Effector memory CD8-positive, alpha-beta T cell (primary cell): ENCODE data around the gene TMEM108.

Experiments
- ATAC-seq: fragments of 150-1000 bp; cut with Tn5 transposase; replicated peaks from 2 replicates; pipeline ENCODE4 v1.10.0; 2021; ENCODE audit warnings: mild to moderate bottlenecking, moderate library complexity
- DNase-seq, 3 experiments: peaks; one replicate each; pipeline ENCODE4 v3.0.0; 2021
- H3K27ac Mint-ChIP-seq, 2 donors: one replicate each; pipeline ENCODE4 v1.8.0; 2022; ENCODE audit warnings: mild to moderate bottlenecking in 2 of 2, mixed read lengths in 2 of 2, moderate library complexity in 2 of 2
- H3K27me3 Mint-ChIP-seq, 2 donors: one replicate each; pipeline ENCODE4 v1.8.0; 2022; ENCODE audit warnings: mixed read lengths in 2 of 2
- H3K36me3 Mint-ChIP-seq: one replicate; pipeline ENCODE4 v1.8.0; 2022; ENCODE audit warnings: mild to moderate bottlenecking, moderate library complexity, mixed read lengths; ENCODE audit not compliant: insufficient read depth
- H3K4me1 Mint-ChIP-seq, 2 donors: one replicate each; pipeline ENCODE4 v1.8.0; 2022; ENCODE audit warnings: low read depth in 2 of 2, mixed read lengths in 2 of 2
- H3K4me3 Mint-ChIP-seq, 2 donors: one replicate each; pipeline ENCODE4 v1.8.0; 2022; ENCODE audit warnings: mild to moderate bottlenecking in 2 of 2, mixed read lengths in 2 of 2, moderate library complexity in 2 of 2
- H3K9me3 Mint-ChIP-seq, 2 donors: one replicate each; pipeline ENCODE4 v1.8.0; 2022; ENCODE audit warnings: mixed read lengths in 2 of 2

The TMEM108 gene

DNA sequence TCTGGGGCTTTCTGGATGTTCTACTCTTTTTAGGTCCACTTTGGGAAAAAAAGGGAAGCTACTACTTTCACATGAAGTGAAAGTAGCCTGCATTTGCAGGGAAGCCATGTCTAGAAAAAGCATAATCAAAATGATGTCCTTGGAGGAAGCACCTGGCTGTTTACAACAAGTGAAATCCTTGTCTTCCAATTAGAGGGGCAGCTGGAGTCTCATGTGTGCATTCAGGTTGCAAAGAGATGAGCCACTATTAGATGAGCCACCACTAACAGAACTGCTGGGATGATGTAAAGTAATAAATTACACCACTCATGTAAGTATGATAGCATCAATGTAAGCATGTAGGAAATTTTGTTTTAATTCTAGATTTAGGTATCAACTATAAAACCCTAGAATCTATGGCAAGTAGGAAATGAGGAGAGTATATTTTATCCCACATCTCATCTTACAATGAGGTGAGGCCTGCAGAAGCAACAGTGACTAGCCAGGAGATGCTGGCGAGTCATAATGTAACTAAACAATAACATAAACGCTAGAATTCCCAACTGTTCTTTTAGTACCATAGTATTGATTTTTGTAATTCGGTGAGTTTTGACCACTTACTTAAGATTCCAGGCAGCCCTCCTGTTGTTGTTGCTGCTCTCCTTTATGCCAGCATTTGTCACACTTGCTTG lies 75.9 kb downstream of the TMEM108 start:
- no peak overlapping the region for H3K27ac Mint-ChIP-seq
- no peaks in the 10 kb centered on the region for H3K4me1 Mint-ChIP-seq
- no peak overlapping the region for H3K4me3 Mint-ChIP-seq
- H3K27me3 Mint-ChIP-seq: no peaks in the 10 kb centered on the region
- no peak for ATAC-seq
- no peaks in the 10 kb centered on the region for H3K36me3 Mint-ChIP-seq
- H3K9me3 Mint-ChIP-seq: no peaks in the 10 kb centered on the region
- DNase-seq: no peak

DNA sequence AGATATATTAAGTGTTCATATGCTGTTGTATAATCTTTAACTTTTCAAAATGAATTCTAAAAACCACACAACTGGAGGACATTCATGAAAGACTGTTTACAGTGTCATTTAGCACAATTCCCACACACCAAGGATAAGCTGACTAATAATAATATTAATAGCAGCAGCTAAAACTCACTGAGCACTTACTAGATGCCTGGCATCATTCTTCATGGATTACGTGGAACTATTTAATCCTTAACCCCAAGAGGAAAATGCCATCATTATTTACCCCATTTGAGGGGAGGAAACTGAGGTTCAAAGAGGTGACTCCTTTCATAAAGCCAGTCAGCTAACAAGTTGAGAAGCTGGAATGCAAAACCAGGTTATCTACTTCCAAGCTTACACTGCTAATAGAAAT lies 77.0 kb downstream of the TMEM108 start:
- H3K4me3 Mint-ChIP-seq: no peak overlapping the region
- DNase-seq (no peak), ATAC-seq (no peak)
- H3K9me3 Mint-ChIP-seq: no peaks in the 10 kb centered on the region
- no peak overlapping the region for H3K27ac Mint-ChIP-seq
- no peaks in the 10 kb centered on the region for H3K27me3 Mint-ChIP-seq
- H3K4me1 Mint-ChIP-seq: no peaks in the 10 kb centered on the region
- no peaks in the 10 kb centered on the region for H3K36me3 Mint-ChIP-seq

DNA sequence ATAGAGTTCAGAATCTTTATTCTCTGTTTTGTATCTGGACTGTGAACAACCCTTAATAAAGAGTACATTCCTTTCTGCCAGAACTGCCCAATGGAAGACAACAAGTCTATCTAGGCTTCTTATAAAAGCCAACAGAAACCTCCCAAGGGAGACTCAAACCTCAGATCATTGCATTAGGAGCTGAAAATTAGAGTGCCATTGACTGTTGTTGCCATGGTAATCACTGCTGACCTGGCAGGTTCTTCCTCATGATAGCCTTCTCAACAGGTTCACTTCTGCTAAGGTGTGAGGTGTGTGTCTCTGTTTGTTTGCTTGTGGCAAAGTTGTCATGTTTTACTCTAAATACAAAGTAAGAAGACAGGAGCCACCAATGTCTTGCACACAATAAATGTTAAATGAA lies 79.2 kb downstream of the TMEM108 start:
- DNase-seq: no peak
- H3K27ac Mint-ChIP-seq: no peak overlapping the region
- H3K36me3 Mint-ChIP-seq: no peaks in the 10 kb centered on the region
- H3K9me3 Mint-ChIP-seq: no peaks in the 10 kb centered on the region
- H3K4me3 Mint-ChIP-seq: no peak overlapping the region
- H3K27me3 Mint-ChIP-seq: no peaks in the 10 kb centered on the region
- ATAC-seq: no peak
- no peaks in the 10 kb centered on the region for H3K4me1 Mint-ChIP-seq

DNA sequence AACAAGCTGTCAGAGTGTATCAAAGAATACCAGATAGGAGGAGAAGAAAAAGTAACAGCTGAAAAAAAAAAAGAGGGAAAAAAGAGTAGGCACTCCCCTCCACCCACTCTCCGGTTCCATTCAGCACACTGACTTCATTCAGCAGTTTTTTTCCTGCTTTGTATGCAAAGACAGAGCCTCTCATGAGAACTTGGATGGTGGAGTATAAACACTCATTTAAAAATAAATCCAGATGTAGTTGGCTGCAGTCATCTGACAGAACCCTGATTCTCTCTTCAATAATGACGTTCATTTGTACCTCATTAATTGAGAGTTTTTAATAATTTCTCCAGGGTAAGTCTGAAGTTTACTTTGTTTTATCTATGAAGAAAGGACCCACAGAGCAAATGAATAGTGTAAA lies 81.0 kb downstream of the TMEM108 start:
- peaks cover 0 to under 1% of the 10 kb centered on the region in 2 donors for H3K27me3 Mint-ChIP-seq
- no peak overlapping the region for H3K27ac Mint-ChIP-seq
- ATAC-seq (no peak), DNase-seq (no peak)
- H3K36me3 Mint-ChIP-seq: no peaks in the 10 kb centered on the region
- no peaks in the 10 kb centered on the region for H3K4me1 Mint-ChIP-seq
- H3K9me3 Mint-ChIP-seq: no peaks in the 10 kb centered on the region
- H3K4me3 Mint-ChIP-seq: no peak overlapping the region

DNA sequence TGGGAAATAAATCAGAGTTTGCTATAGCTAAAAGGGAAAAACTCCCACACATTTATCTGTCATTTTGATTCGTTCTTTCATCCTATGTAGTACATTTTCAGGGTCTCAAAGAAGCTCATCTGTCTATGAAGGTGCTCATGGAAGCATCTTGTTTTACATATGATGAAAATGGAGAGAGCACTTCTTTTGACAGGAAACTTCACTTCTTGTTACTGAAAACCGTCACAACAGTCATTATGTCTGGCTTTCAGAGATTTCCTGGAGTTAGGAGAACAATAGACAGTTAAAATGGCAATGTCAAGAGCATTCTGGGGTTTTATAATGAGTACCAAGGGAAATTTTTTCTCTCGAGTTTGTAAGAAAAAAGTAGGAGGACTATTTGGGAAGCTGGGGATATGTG lies 83.3 kb downstream of the TMEM108 start:
- no peak for DNase-seq
- no peaks in the 10 kb centered on the region for H3K36me3 Mint-ChIP-seq
- H3K27ac Mint-ChIP-seq: no peak overlapping the region
- H3K4me3 Mint-ChIP-seq: no peak overlapping the region
- H3K9me3 Mint-ChIP-seq: no peaks in the 10 kb centered on the region
- H3K27me3 Mint-ChIP-seq: peaks cover 6 to 7% of the 10 kb centered on the region in 2 donors
- no peak for ATAC-seq
- no peaks in the 10 kb centered on the region for H3K4me1 Mint-ChIP-seq

DNA sequence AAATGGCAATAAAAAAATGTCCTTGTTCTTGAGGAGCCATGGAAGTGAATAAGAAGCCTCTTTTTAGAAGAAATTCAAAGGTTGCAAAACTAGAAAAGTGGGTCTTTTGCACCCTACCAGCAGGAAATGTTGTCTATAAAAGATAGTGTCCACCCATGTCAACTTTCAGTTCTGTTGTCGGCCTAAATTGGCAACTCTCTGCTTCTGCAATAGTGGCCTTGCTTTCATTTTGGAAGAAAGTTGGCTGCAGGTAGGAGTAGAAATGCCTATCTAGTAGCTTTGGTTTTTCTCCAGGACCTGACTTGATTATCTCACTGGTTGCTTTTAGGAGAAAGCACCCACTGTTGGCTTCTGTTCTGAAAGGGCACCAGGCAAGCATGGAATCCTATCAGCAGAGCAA lies 85.4 kb downstream of the TMEM108 start:
- Mint-ChIP-seq H3K36me3 (no peaks in the 10 kb centered on the region), H3K27me3 (peaks cover 6 to 7% of the 10 kb centered on the region in 2 donors), H3K27ac (no peak overlapping the region), H3K4me3 (no peak overlapping the region), H3K9me3 (no peaks in the 10 kb centered on the region), H3K4me1 (no peaks in the 10 kb centered on the region)
- no peak for DNase-seq
- no peak for ATAC-seq

DNA sequence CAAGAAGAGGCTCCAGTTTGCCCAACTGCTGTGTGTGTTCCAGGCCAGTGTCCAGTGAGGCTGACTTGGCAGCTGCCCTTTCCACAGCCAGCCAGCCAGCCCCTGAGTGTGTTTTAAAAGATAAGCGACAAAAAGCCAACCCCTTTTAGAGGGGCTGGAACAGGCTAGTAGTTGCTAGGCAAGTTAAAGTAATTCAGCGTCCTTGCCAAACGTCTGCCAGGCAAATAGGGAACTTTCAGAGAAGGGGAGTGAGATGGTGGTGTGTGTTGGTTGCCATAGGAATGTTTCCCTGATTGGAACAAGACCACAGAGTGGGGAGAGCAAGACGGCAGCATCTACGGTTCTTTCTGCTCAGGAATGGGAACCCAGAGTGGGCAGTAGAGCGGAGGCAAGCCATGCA lies 86.3 kb downstream of the TMEM108 start:
- H3K4me3 Mint-ChIP-seq: no peak overlapping the region
- H3K27ac Mint-ChIP-seq: no peak overlapping the region
- no peak for ATAC-seq
- no peaks in the 10 kb centered on the region for H3K4me1 Mint-ChIP-seq
- no peaks in the 10 kb centered on the region for H3K9me3 Mint-ChIP-seq
- H3K27me3 Mint-ChIP-seq: peaks cover 6 to 7% of the 10 kb centered on the region in 2 donors
- H3K36me3 Mint-ChIP-seq: no peaks in the 10 kb centered on the region
- DNase-seq: no peak

DNA sequence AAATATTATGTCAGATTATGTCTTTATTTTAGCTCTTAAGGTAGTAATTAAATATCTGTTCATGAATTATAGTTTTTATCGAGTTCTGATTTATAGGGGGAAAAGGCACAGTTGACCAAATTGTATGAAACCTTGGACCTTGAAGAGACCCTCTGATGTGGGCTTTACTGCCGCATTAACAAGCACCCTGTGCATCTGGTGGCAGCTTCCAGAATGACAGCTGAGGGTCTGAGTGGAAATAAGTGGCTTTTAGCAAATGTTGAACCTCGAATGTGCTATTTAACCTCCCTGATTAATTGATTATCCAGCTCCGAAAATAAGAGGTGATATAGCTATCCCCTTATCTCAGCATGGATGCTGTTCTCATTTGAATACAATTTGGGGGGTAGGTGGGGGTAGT lies 87.0 kb downstream of the TMEM108 start:
- Mint-ChIP-seq H3K9me3 (no peaks in the 10 kb centered on the region), H3K27ac (no peak overlapping the region), H3K4me3 (no peak overlapping the region), H3K36me3 (no peaks in the 10 kb centered on the region), H3K4me1 (no peaks in the 10 kb centered on the region), H3K27me3 (peaks cover 6 to 7% of the 10 kb centered on the region in 2 donors)
- DNase-seq (no peak), ATAC-seq (no peak)

DNA sequence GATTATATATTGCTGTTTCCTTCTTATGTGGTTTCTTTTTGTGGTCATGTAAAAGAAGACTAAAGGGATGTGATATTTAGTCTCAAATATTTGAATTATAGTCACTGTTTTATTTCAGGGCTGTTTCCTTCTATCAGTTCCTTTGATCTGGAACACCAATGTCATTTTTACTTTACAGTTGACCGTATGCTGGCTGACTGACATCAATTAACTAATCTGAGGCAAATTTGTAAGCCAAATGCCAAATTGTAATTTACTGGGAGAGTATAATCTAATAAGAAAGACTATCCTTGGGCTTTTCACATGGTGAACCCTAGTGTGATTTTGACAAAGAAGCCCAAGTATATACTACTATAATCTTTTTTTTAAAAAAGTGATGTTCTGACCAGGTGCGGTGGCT lies 87.6 kb downstream of the TMEM108 start:
- Mint-ChIP-seq H3K27ac (no peak overlapping the region), H3K9me3 (no peaks in the 10 kb centered on the region), H3K27me3 (peaks cover 6 to 7% of the 10 kb centered on the region in 2 donors), H3K36me3 (no peaks in the 10 kb centered on the region), H3K4me3 (no peak overlapping the region), H3K4me1 (no peaks in the 10 kb centered on the region)
- ATAC-seq (no peak), DNase-seq (no peak)

DNA sequence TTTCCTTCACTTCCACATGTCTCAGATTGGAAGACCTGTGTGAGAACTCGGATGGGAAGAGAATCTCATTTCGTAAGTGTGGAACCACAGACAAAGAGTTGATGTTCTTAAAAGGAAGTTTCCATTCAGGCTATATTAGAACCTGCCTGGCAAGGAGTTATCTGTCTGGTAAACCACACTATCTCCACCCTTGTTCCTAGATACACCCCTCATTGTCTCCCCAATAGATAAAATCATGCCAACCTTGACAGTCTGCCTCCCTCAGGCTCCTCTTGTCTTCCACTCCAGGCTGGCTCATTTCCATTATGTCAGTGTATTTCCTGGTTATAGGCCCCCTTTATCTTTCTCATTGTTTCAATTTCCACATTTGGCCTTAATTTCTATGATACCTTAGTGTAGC lies 89.2 kb downstream of the TMEM108 start:
- ATAC-seq: no peak
- H3K4me3 Mint-ChIP-seq: no peak overlapping the region
- no peak overlapping the region for H3K27ac Mint-ChIP-seq
- H3K9me3 Mint-ChIP-seq: no peaks in the 10 kb centered on the region
- no peaks in the 10 kb centered on the region for H3K36me3 Mint-ChIP-seq
- H3K27me3 Mint-ChIP-seq: peaks cover 6 to 7% of the 10 kb centered on the region in 2 donors
- H3K4me1 Mint-ChIP-seq: no peaks in the 10 kb centered on the region
- DNase-seq: no peak

DNA sequence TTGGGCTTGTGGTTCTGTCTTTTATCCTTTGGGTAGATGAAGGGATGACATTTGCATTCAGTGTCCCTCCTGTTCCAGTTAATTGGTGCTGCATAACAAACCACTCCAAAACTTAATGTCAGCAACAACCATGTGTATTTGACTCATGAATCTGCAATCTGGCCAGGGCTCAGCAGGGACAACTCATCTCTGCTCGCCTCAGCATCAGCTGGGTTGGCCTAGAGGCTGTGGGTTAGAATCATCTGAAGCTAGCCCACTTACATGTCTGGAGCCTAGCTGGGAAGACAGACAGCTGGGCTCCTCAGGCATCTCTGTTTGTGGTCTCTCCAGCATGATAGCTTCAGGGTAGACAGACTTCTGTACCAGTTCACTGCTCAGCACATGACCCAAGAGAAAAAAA lies 92.0 kb downstream of the TMEM108 start:
- DNase-seq: no peak

DNA sequence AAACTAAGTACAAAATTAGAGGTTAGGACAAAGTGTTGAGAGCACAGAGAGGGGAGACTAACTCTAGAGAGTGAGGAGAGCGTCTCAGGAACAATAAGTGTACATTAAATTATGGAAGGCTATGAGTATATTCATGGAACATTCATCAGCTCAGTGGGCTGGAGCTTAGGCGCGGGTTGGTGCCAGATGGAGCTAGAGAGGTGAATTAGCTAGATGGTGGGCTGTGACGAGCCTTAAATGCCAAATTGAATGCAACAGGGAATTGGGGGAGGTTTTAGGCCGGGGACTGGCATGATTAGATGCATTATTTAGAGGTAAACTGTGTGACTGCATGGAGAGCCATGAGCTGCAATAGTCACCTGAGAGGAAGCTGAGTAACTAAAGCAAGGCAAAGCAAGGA lies 97.1 kb downstream of the TMEM108 start:
- peaks cover 0 to 12% of the 10 kb centered on the region in 2 donors for H3K27me3 Mint-ChIP-seq
- H3K9me3 Mint-ChIP-seq: no peaks in the 10 kb centered on the region
- no peak overlapping the region for H3K27ac Mint-ChIP-seq
- H3K4me1 Mint-ChIP-seq: no peaks in the 10 kb centered on the region
- DNase-seq (no peak), ATAC-seq (no peak)
- no peak overlapping the region for H3K4me3 Mint-ChIP-seq
- H3K36me3 Mint-ChIP-seq: peaks cover 4% of the 10 kb centered on the region

More for the DNA sequence above, 92.0 kb downstream of the TMEM108 start:
- no peak for ATAC-seq
- peaks cover 4% of the 10 kb centered on the region for H3K36me3 Mint-ChIP-seq
- no peak overlapping the region for H3K4me3 Mint-ChIP-seq
- H3K4me1 Mint-ChIP-seq: no peaks in the 10 kb centered on the region
- H3K27ac Mint-ChIP-seq: no peak overlapping the region
- peaks cover 0 to 5% of the 10 kb centered on the region in 2 donors for H3K27me3 Mint-ChIP-seq
- no peaks in the 10 kb centered on the region for H3K9me3 Mint-ChIP-seq

DNA sequence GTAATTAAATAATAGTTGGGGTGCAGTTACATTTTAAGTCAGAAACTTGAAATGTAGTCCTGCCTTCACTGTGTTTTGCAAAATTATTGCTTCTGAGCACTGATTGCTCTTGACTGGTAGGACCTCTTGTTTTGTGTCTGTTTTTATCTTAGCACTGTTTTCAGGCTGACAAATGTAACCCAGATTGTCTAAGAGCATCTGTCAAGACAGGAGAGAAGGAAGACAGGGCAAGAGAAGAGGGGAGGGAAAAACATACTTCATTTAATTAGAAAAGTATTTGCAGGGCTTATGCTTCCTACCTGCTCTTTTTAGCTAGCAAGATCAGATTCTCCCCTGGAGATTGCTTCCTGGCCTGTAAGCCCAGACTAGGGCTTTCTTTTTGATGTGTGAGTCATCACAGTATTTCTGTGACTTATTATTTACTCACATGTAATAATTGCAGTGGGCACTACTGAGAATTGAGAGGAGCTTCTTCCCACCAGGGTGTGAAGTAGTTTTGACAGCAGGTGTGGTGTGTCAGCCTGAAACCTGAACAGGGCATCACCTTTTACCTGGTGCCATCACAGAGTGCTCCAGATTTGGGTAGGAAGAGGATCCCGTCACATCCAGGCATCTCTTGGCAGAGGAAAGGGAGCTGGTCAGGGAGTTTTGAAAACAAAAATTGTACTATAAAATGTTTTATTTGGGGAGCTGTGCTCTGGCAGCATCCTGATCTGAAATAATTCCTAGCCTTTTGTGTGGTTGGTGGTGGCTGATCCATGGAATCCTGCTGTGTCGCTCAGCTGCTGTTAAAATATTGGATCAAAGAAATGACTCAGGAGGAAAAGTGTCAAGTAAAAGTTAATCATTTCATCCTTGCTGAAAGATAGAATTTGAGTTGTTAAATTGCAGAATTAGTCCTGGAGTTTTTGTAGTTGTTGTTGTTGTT lies 98.2 kb downstream of the TMEM108 start:
- no peak for DNase-seq
- H3K27me3 Mint-ChIP-seq: peaks cover 0 to 12% of the 10 kb centered on the region in 2 donors
- H3K4me3 Mint-ChIP-seq: no peak overlapping the region
- ATAC-seq: no peak
- H3K27ac Mint-ChIP-seq: no peak overlapping the region
- H3K36me3 Mint-ChIP-seq: peaks cover 4% of the 10 kb centered on the region
- H3K9me3 Mint-ChIP-seq: no peaks in the 10 kb centered on the region
- no peaks in the 10 kb centered on the region for H3K4me1 Mint-ChIP-seq
